K562 (cell line): ENCODE results near the gene COL9A2. TPM values are rescaled to one million over a fixed set of nuclear protein-coding genes. Genes with fewer than 3 reads are reported as not detected.
A peak's percentile ranks its signal among the peaks of the same experiment; 100 is the strongest.

Experiments used
- ARID2 ChIP-seq: fragments of 450-650 bp; IDR thresholded peaks from 2 replicates; pipeline ENCODE4 v1.6.1; 2017; ENCODE audit warnings: antibody characterized with exemption, mild to moderate bottlenecking
- CXXC5 ChIP-seq: fragments of 250-450 bp; sonication (Bioruptor Pico); IDR thresholded peaks from 2 replicates; pipeline ENCODE4 v1.8.0; 2022; ENCODE audit warnings: inconsistent platforms, mild to moderate bottlenecking, moderate library complexity
- DEAF1 ChIP-seq: fragments of 450-650 bp; formaldehyde crosslinking; IDR thresholded peaks from 2 replicates; pipeline ENCODE4 v1.4.0; 2020; ENCODE audit warnings: mild to moderate bottlenecking, moderate library complexity
- GABPB2 ChIP-seq: fragments of 250-450 bp; sonication (Bioruptor Pico); conservative IDR thresholded peaks from 2 replicates; pipeline ENCODE4 v1.5.1; 2021; ENCODE audit warnings: mild to moderate bottlenecking
- JUN ChIP-seq, 2 experiments: sonication (generic) in 1 of 2; formaldehyde crosslinking in 1 of 2; IDR thresholded peaks; 2 replicates each; pipeline versions ENCODE4 v1.6.1 to v1.8.0; 2012 to 2022; ENCODE audit warnings: borderline replicate concordance in 2 of 2, mild to moderate bottlenecking in 2 of 2, improper control_type of control experiment in 1 of 2, low read depth in 1 of 2, low read length in 1 of 2, missing genetic modification reagents in 1 of 2
- MTA3 ChIP-seq: fragments of 450-650 bp; formaldehyde crosslinking; IDR thresholded peaks from 2 replicates; pipeline ENCODE4 v1.6.1; 2017; ENCODE audit warnings: mild to moderate bottlenecking, borderline replicate concordance
- MXI1 ChIP-seq: IDR thresholded peaks from 2 replicates; pipeline ENCODE4 v1.6.1; 2011; ENCODE audit warnings: low read depth, mild to moderate bottlenecking, improper control_type of control experiment, low read length
- NEUROD1 ChIP-seq: fragments of 150-350 bp; IDR thresholded peaks from 2 replicates; pipeline ENCODE4 v1.6.1; 2014; ENCODE audit warnings: borderline replicate concordance, low read length, low read depth; ENCODE audit not compliant: partially characterized antibody
- NFE2L1 ChIP-seq: fragments of 450-650 bp; IDR thresholded peaks from 2 replicates; pipeline ENCODE4 v1.6.1; 2016; ENCODE audit warnings: missing genetic modification characterization, low read depth, mild to moderate bottlenecking, missing compliant biosample characterization, moderate library complexity, borderline replicate concordance
- NFIX ChIP-seq: fragments of 250-450 bp; sonication (Bioruptor Pico); IDR thresholded peaks from 2 replicates; pipeline ENCODE4 v1.4.0; 2020; ENCODE audit warnings: low read depth, mild to moderate bottlenecking, moderate library complexity
- NR2C1 ChIP-seq, 2 experiments: fragments of 450-650 bp; IDR thresholded peaks; 2 replicates each; pipeline ENCODE4 v1.6.1; 2017; ENCODE audit warnings: mild to moderate bottlenecking in 2 of 2, antibody characterized with exemption in 1 of 2, inconsistent platforms in 1 of 2, missing compliant biosample characterization in 1 of 2, missing genetic modification characterization in 1 of 2
- RBM39 ChIP-seq: fragments of 200-400 bp; formaldehyde crosslinking; optimal IDR thresholded peaks from 2 replicates; pipeline ENCODE3; 2018; ENCODE audit warnings: low read depth, low read length
- SMARCA4 ChIP-seq: fragments of 450-650 bp; IDR thresholded peaks from 2 replicates; pipeline ENCODE4 v1.6.1; 2016
- SRF ChIP-seq, 2 experiments: fragments of 250-450, 450-650 bp in 1 of 2; sonication (Bioruptor Pico) in 1 of 2; sonication (generic) in 1 of 2; formaldehyde crosslinking; IDR thresholded peaks; 2 replicates each; pipeline versions ENCODE4 v1.5.0 to v1.5.1; 2020 to 2022; ENCODE audit warnings: mild to moderate bottlenecking in 1 of 2, missing genetic modification reagents in 1 of 2
- TAF9B ChIP-seq: fragments of 450-650 bp; IDR thresholded peaks from 2 replicates; pipeline ENCODE4 v1.6.1; 2018; ENCODE audit warnings: mild to moderate bottlenecking; ENCODE audit not compliant: partially characterized antibody
- TCFL5 ChIP-seq: fragments of 250-450 bp; sonication (Bioruptor Pico); conservative IDR thresholded peaks from 2 replicates; pipeline ENCODE4 v1.6.1; 2021; ENCODE audit warnings: mild to moderate bottlenecking, moderate library complexity, matching md5 sums
- USF1 ChIP-seq: sonication (generic); formaldehyde crosslinking; IDR thresholded peaks from 2 replicates; pipeline ENCODE4 v1.9.0; 2022; ENCODE audit warnings: mild to moderate bottlenecking, missing genetic modification reagents
- ZNF655 ChIP-seq: fragments of 250-450 bp; sonication (Bioruptor Pico); IDR thresholded peaks from 2 replicates; pipeline ENCODE4 v1.5.0; 2021
- ZNF668 ChIP-seq: fragments of 250-450 bp; sonication (Bioruptor Pico); IDR thresholded peaks from 2 replicates; pipeline ENCODE4 v1.8.0; 2022; ENCODE audit warnings: mild to moderate bottlenecking, inconsistent platforms
- polyA plus RNA-seq, 8 experiments: library from polyadenylated mRNA; depleted of rRNA in 4 of 8; stranded (reverse) in 5 of 8; unstranded in 3 of 8; fragments of >200 nt; fragmentation: Nextera tagmentation in 2 of 8; fragmentation: Illumina TruSeq in 1 of 8; extraction: Ambion mirVana in 2 of 8; extraction: Trizol in 1 of 8; gene quantifications; 2 replicates each; pipeline versions ENCODE4 v1.2.1 to v1.2.3, GENCODE V29; 2011 to 2014; ENCODE audit warnings: inconsistent platforms in 1 of 8, missing spikeins in 1 of 8
- total RNA-seq, 7 experiments: library from RNA; depleted of rRNA in 6 of 7; stranded (reverse); fragments of >200 nt in 6 of 7; fragmentation: Illumina TruSeq in 2 of 7; extraction: Trizol in 2 of 7; gene quantifications; 2 replicates each; pipeline versions ENCODE4 v1.2.1 to v1.2.3, GENCODE V29; 2011 to 2021; ENCODE audit warnings: low replicate concordance in 1 of 7
- TF ChIP-seq, protein P1 (sequence below): fragments of 450-650 bp; IDR thresholded peaks from 2 replicates; pipeline ENCODE4 v1.6.1; 2016; ENCODE audit warnings: antibody characterized with exemption
- TF ChIP-seq, protein P2 (sequence below): sonication (generic); formaldehyde crosslinking; IDR thresholded peaks from 2 replicates; pipeline ENCODE4 v1.8.0; 2022; ENCODE audit warnings: missing genetic modification reagents, mild to moderate bottlenecking, borderline replicate concordance

The COL9A2 gene
- total and polyA plus RNA-seq, 9 of the 15 experiments (the other 6 are each of a cell fraction or from before 2014, with no cell fraction given) = 0.03 to 2.2 (median 0.31) TPM

- TF ChIP-seq USF1 = peak; percentile 13; the same call in 1 of the 2 replicates
- no peak for TF ChIP-seq ZNF655 (CRISPR knock-in tag)
- TF ChIP-seq, protein P1, sequence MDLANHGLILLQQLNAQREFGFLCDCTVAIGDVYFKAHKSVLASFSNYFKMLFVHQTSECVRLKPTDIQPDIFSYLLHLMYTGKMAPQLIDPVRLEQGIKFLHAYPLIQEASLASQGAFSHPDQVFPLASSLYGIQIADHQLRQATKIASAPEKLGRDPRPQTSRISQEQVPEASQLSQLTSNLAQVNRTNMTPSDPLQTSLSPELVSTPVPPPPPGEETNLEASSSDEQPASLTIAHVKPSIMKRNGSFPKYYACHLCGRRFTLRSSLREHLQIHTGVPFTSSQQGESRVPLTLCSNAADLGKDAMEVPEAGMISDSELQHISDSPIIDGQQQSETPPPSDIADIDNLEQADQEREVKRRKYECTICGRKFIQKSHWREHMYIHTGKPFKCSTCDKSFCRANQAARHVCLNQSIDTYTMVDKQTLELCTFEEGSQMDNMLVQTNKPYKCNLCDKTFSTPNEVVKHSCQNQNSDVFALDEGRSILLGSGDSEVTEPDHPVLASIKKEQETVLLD = no peak
- TF ChIP-seq TCFL5 (CRISPR knock-in tag) = no peak
- TF ChIP-seq MXI1 = no peak
- 0 out of 2 replicates have a peak, but pooled peaks have one; percentile 24 for TF ChIP-seq JUN (IDR thresholded peaks at IDR 0.05; ENCODE audit: borderline replicate concordance, low read depth, low read length)
- no peak for TF ChIP-seq JUN (CRISPR knock-in tag; IDR thresholded peaks at IDR 0.05; ENCODE audit: borderline replicate concordance)
- TF ChIP-seq DEAF1 (CRISPR knock-in tag) = peak; percentile 90
- TF ChIP-seq CXXC5 (CRISPR knock-in tag) = 0 out of 2 replicates have a peak, but pooled peaks have one; percentile 17
- TF ChIP-seq RBM39 = no peak
- 0 out of 4 replicates have a peak, but pooled peaks have one; percentile 14 to 16 for TF ChIP-seq SRF (CRISPR knock-in tag; IDR thresholded peaks at IDR 0.05)
- TF ChIP-seq NFIX (CRISPR knock-in tag) = no peak
- TF ChIP-seq SMARCA4 = 0 out of 2 replicates have a peak, but pooled peaks have one; percentile 29
- peak; percentile 44 for TF ChIP-seq NEUROD1
- no peak for TF ChIP-seq TAF9B
- TF ChIP-seq NR2C1 (IDR thresholded peaks at IDR 0.05) = no peak
- no peak for TF ChIP-seq NR2C1 (tag; IDR thresholded peaks at IDR 0.05)
- peak; percentile 34; the same call in 1 of the 2 replicates for TF ChIP-seq MTA3
- no peak for TF ChIP-seq NFE2L1 (tag)
- TF ChIP-seq GABPB2 (CRISPR knock-in tag) = no peak
- TF ChIP-seq ARID2 = peak; percentile 31; the same call in 1 of the 2 replicates
- no peak for TF ChIP-seq ZNF668 (CRISPR knock-in tag)
- TF ChIP-seq, protein P2, sequence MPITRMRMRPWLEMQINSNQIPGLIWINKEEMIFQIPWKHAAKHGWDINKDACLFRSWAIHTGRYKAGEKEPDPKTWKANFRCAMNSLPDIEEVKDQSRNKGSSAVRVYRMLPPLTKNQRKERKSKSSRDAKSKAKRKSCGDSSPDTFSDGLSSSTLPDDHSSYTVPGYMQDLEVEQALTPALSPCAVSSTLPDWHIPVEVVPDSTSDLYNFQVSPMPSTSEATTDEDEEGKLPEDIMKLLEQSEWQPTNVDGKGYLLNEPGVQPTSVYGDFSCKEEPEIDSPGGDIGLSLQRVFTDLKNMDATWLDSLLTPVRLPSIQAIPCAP (CRISPR knock-in tag) = no peak
Measured at GRCh38 chr1:40338745-40339419, 21.8 kb upstream of the COL9A2 start (continued).
